SH-SY5Y (cell line): Measurements from ENCODE around the gene HES6.

Source experiments
- GATA2 ChIP-seq: IDR thresholded peaks from 2 replicates; pipeline ENCODE4 v1.6.1; 2011; ENCODE audit warnings: mild to moderate bottlenecking, low read depth, low read length
- GATA3 ChIP-seq: IDR thresholded peaks from 2 replicates; pipeline ENCODE4 v1.6.1; 2011; ENCODE audit warnings: low read depth, mild to moderate bottlenecking, low read length, moderate library complexity

HES6 gene

DNA sequence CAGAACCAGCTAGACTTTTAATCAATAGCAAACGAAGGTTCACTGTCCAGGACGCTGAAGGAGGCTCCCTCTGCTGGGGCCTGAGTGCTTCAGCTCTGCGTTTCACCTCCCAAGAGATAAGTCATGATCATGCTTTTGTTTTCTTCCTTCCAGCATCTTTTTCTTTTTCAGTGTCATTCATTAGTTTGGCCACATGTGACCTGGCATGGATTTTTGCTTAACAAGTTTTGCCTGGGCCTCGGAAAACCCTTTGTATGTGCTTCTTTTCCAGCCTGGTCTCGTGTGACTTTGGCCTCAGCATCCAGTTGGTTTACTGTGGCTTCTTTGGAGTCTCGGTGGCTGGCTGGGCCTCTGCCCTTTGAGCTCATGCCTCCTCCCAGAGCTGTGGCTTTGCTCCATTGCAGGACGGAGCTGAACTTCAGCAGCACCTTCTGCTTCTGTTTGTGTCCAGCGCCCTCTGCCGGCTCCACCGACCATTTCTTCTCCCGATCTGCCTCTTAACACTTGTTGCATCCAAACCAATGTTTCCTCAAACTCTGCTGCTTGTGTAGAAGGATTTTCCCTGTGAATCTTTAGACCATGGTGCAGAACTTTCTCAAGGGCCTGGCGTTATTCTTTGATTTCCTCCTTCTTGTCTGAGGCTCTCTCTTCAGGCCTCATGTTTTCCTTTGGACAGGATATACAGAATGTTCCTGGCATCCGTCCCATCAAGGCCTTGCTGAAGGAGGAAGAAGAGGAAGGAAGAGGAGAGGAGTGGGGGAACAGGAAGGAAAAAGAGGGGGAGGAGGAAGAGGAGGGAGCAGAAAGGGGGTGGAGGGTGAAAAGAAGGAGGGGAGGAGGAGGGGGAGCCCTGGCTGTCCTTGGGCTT, 23.6 kb upstream of the HES6 start:
- TF ChIP-seq GATA3 = no peak
- TF ChIP-seq GATA2 = no peak

DNA sequence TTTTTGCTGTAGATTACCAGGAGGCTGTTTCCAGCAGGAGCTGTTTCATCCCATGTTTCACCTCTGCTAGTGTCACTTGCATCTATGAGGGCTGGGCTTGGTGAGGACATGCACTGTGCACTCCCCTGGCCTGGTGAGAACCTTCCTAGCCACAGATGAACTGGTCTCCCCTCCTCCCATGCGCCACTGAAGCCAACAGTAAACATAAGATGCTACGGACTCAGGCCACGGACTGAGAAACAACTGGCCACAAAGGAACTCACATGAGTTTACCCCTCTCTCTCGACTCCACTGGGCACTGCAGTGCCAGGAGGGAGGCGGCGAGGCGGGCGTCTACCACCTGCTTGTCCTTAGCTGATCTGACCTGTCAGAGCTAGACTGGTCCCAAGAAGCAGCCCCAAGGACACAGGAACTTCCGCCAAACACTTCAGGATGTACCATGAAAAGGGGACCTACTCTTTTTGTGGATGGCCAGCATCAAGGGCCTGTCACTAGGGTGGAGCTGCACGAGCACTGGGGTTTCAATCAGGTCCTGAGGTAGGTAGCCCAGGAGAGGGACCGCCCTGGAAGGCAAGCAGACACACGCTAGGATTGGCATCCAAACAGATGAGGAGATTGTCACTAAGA, 22.8 kb upstream of the HES6 start:
- TF ChIP-seq GATA3 (no peak), GATA2 (no peak)

DNA sequence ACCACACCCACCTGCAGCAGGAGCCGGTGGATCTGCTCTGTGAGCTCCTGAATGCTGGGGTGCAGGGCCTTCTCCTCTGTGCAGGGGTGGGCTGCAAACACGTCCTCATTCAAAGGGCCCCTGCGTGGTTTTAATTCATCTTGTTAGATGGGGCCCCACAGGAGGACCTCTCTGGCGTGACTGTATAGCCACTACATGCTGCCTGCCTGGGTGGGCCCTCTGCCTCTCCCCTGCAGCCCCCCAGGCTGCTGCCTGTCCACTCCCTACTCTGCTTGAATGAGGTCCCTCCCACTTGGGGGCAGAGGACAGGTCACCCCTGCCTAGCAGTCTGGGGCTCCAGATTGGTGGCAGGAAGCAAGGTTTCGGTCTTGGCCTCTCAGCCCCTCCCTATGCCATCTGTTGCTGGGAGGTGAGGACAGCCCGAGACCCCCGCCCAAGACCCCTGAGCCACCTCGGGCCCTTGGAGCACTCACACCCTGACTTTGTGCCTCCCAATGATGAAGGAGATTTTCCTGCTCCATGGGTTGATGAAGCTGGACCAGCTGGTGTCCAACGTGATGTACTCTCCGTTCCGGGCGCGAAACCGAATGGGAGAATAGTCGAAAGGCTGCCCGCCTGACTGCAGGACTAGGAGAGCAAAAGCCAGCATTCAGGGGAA, 22.0 kb upstream of the HES6 start:
- TF ChIP-seq GATA3 = no peak
- no peak for TF ChIP-seq GATA2

DNA sequence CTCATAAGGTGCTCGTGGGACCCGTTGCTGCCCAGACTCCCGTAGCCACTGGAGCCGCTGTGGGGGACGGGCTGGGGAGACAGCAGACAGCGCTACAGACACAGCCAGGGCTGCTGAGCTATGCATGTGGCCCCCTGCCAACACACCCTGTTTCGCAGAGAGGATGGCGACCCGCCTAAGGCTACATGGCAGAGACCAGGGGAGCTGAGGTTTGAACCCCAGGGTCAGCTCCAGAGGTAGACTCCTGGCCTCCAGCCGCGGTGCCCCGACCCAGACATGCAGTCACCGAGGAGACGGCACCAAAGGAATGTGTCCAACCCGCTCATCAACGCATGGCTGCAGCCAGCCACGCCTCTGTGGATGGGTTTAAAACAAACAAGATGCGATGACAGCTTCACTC, 21.0 kb upstream of the HES6 start:
- TF ChIP-seq GATA3 (no peak), GATA2 (no peak)

DNA sequence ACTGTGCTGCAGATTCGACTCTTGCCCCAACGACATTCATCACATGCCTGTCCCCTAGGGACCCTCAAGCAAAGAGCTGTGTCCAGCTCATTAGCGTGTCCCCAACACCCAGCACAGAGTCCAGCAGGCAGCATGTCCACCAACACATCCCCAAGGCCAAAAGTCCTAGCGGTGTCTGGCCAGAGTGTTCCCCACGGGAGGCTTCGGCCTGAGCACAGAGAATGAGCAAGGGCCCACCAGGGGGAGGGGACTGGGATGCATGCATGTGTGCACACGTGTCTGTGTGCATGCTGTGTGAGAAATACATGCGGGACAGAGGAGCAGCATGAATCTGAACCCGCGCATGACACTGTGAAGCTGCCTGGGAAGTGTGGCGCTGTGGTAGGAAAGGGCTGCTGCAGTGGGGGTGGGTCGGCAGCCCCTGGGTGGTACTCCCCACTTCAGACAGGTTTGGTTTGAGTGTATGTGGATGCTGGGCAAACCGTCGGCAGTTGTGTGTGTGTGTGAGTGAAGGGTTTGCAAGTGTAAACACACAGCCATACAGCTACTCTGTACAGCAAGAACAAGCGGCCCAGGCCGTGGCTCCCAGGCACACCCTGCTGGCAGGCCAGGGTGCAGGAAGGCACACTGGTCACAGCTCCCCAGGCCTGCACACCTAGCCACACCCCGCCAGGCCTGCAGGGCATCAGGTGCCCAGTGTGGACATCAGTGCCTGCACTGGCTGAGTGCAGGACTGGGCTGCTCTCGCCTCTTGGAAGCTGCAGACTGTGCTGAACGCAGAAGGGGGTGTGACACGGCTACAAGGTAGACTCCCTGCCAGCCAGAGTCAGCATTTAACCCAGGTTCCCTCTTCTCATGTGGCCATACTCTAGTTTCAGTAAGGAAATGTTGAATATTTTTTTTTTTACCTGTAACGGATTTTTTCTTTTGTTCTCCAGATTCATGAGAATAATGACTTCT, 19.5 kb upstream of the HES6 start:
- TF ChIP-seq GATA3 (no peak), GATA2 (no peak)

DNA sequence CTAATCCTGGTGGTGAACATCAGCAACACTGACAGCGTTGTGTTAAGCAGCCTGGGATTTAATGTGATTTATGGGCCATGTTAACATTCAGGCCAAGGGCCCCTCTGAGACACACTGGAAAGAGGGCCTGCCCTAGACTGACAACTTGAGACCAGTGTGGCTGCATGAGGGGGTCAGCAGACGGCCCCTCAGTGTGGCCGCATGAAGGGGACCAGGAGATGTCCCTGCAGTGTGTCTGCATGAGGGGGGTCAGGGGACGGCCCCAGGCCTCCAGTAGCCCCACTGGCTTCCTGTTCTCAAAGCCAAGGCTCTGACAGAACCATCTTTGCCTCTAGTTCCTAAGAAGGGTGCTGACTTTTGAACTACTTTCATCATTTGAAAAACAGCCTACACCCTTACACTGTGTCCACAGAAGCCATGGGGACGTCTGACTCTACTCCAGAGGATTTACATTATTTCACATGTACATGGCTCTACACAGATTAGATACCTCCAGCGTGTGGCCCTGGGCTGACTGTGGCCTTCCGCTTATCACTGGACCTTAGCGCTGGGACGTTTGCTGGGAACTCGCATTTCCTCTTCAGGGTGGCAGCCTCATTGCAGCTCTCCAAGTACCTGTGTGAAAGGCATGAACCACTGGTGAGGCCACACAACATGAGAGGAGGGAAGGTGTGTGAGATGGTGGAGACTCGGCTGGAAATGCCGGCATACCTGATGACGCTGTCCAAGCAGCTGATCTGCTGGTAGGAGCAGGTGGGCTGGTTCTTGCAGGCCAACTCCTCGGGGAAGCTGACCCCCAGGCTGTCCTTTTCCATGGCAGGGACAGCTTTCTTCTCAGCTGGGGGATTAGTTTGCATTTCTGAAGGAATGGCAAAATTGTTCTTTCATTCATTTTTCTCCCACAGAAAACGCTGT, 18.2 kb upstream of the HES6 start:
- no peak for TF ChIP-seq GATA3
- TF ChIP-seq GATA2 = no peak

DNA sequence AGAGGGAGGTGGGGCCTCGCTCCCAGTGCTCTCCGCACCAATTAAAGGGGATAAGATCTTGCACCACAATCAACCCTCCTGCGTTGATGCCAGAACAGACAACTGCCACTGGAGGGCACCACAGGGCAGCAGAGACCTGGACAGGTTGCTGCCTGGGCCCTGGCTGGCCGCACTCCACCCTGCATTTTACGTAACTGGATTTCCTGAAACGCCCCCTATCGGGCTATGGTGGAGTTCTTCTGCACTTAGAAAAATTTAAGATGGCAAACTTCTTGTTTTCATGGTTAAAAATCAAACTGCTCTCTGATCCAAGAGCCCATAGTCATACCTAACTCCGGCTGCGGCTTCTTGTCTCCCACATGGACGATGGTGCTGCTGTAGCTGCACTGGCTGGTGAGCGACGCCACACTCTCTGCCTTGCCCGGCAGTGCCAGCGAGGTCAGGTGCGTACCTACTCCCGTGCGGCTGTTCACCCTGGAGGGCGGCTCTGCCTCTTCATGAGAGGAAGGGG, 16.8 kb upstream of the HES6 start:
- TF ChIP-seq GATA2 = peak; percentile 96
- no peak for TF ChIP-seq GATA3

DNA sequence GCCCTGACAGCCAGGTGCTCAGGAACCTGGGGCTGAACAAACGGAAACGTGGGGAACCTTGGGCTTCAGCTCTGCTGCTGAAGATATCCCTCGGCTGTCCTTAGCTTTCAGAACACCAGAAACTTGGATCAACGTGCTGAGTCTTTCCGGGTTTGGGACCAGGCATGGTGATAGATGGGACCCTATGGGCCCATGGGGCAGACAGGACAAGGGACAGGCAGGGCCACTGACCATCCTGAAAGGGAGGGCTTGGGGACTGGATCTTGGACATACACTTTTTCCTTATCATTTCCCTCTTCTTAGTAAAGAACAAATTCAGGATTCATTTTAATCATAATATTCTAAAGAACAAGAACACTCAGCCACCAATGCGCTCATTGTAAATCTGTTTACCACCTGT, 16.3 kb upstream of the HES6 start:
- no peak for TF ChIP-seq GATA3
- no peak for TF ChIP-seq GATA2

DNA sequence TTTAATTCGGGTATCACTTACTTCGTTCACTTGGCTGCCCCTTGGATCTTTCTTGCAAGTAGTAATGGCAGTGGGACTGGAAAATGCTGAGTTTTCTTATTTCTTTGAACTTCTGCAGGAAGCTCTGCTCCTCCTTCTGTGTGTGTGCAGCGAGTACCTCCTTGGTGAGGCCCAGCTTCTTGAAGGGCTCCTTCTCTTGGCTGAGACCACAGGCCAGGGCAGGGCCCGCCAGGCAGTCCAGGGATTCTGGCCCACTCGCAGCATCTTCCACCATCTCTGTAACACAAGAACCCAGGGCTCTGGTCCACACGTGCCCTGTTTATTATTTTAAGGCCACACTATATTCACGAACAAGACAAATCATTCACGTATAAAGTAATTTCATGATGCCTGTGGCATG, 15.8 kb upstream of the HES6 start:
- no peak for TF ChIP-seq GATA3
- TF ChIP-seq GATA2 = no peak

DNA sequence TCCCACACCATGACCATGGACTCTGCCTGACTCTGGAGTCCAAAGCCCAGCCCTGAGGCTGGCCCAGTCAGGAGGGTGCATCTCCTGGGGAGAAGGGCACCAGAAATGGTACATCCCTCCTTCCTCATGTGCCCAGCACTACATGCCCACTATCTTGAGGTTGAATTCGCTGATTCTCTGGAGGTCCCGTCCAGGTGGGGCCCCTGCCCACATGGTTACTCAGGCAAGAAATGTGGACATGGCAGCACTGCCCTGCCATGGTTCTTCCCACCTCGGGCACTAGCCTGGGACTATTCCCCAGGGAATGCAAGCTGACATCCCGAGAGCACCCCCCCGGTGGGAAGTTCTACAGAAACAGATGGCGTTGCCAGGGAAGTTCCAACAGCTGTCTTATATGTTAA, 15.3 kb upstream of the HES6 start:
- TF ChIP-seq GATA2 (no peak), GATA3 (no peak)

DNA sequence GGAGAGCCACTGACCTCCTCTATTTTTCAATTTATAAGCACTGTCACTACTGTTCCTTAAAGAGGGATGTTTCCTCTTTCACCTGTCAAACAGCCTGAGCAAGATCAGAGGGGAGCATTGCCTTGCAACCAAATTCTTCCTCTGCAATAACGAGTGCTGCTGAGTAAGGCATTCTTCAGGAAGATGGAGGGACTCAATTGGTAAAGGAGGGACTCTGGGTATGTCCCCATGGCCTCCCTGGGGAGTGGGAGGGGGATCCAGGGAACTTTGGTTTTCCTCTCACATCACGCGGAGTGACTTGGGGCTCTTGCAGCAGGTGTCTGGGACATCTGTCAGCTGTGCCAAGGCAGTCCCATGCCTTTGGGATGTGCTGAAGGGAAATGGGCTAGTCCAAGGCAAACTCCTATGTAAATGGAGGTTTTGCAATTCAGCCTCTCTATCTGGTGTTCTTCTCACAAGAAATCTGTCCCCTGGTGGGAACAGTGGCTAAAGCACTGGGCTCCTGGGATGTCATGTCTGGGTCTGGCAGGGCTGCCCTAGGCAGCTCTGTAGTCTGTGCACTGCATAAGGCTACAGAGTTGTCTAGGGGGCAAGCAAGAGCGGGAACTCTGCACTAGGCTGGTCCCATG, 14.4 kb upstream of the HES6 start:
- TF ChIP-seq GATA3 (no peak), GATA2 (no peak)

DNA sequence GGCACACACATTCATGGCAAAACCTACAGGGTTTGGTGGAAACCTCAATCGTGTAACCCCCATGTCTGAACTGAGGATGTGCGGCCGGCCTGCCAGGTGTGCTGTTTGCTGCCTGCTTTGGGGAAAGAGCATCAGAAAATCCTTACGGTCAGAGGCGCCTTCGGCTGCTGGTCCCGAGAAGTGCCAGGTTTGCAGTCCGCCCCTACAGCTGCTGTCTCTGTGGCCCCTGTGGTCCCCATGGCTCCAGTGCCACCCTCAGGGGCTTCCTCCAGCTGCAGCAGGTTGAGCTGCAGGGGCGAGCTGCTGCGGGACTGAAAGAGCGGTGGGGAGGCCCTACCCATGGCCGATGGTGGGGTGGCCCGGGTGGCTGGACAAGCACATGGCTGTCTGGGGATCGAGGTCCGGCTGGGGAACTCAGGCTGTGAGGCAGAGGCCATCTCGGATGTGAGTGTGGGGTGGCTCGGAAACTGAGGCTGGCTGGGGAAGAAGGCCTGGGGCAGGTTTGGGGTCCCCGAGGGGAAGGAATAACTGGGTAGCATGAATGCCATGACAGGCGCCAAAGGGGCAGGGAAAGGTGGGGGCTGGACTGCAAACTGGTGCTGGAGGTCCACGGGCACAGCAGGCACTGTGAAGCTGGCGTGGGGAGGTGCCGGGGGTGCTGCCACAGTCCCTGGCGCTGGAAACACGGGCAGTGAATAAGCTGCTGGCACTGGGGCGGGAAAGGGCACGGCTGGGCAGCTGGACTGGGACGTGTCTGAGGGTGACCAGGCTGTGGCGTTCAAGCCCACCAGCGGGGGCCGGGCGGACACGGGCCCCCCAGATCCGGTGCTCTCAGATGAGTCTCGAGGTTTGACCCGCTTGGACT, 13.2 kb upstream of the HES6 start:
- TF ChIP-seq GATA3 (no peak), GATA2 (no peak)
